Endothelial cell (in vitro differentiated cells): ENCODE results near the gene GINM1. TPM values are rescaled to one million over a fixed set of nuclear protein-coding genes. Genes with fewer than 3 reads are reported as not detected.

Experiments used
- DNase-seq: peaks from one replicate; pipeline ENCODE4 v3.0.0; 2021; ENCODE audit warnings: low spot score
- H3K27ac Mint-ChIP-seq: one replicate; pipeline ENCODE4 v1.8.0; 2021; ENCODE audit warnings: mixed read lengths, inconsistent platforms; ENCODE audit not compliant: unreplicated experiment
- H3K27me3 Mint-ChIP-seq: one replicate; pipeline ENCODE4 v1.8.0; 2021; ENCODE audit warnings: mild to moderate bottlenecking, moderate library complexity, mixed read lengths, inconsistent platforms; ENCODE audit not compliant: unreplicated experiment
- H3K36me3 Mint-ChIP-seq: one replicate; pipeline ENCODE4 v1.8.0; 2021; ENCODE audit warnings: mild to moderate bottlenecking, low read depth, mixed read lengths, inconsistent platforms; ENCODE audit not compliant: unreplicated experiment
- H3K4me1 Mint-ChIP-seq: one replicate; pipeline ENCODE4 v1.8.0; 2021; ENCODE audit warnings: mild to moderate bottlenecking, mixed read lengths, inconsistent platforms; ENCODE audit not compliant: unreplicated experiment
- H3K4me3 Mint-ChIP-seq: one replicate; pipeline ENCODE4 v1.8.0; 2021; ENCODE audit warnings: mild to moderate bottlenecking, mixed read lengths, inconsistent platforms; ENCODE audit not compliant: unreplicated experiment
- H3K9me3 Mint-ChIP-seq: one replicate; pipeline ENCODE4 v1.8.0; 2021; ENCODE audit warnings: mixed read lengths, inconsistent platforms; ENCODE audit not compliant: unreplicated experiment
- CTCF ChIP-seq: fragments of 200-600 bp; sonication (generic); IDR thresholded peaks from one replicate; pipeline ENCODE4 v1.5.0; 2021; ENCODE audit warnings: antibody characterized with exemption; ENCODE audit not compliant: unreplicated experiment
- total RNA-seq: library from RNA; stranded (reverse); fragmentation: NEBNext Ultra II Directional; extraction: Animal tissue kit (Norgen Biotek cat#: 25700); gene quantifications from one replicate; pipeline ENCODE4 v1.2.1, GENCODE V29; 2021; ENCODE audit not compliant: unreplicated experiment

Gene GINM1
- total RNA-seq, 1 donor from 2014 or later = 32.2 TPM

GRCh38 chr6:149560736-149561135 lies 5.4 kb upstream of the GINM1 start:
- Mint-ChIP-seq H3K9me3 (no peaks in the 10 kb centered on the region), H3K4me3 (no peak overlapping the region), H3K36me3 (no peaks in the 10 kb centered on the region), H3K27me3 (peaks cover 2% of the 10 kb centered on the region), H3K4me1 (peaks cover 3% of the 10 kb centered on the region), H3K27ac (no peak overlapping the region)
- TF ChIP-seq CTCF = peak; percentile 71
- DNase-seq = peak; percentile 36

- H3K4me3 Mint-ChIP-seq = no peak overlapping the region
- no peak for TF ChIP-seq CTCF
- no peaks in the 10 kb centered on the region for H3K36me3 Mint-ChIP-seq
- H3K27me3 Mint-ChIP-seq = peaks cover 2% of the 10 kb centered on the region
- no peak overlapping the region for H3K27ac Mint-ChIP-seq
- peaks cover 3% of the 10 kb centered on the region for H3K4me1 Mint-ChIP-seq
- H3K9me3 Mint-ChIP-seq = no peaks in the 10 kb centered on the region
- DNase-seq = no peak
Observed at GRCh38 chr6:149563203-149563927, 2.8 kb upstream of the GINM1 start.

GRCh38 chr6:149563928-149564325 lies 2.2 kb upstream of the GINM1 start:
- no peak overlapping the region for H3K4me3 Mint-ChIP-seq
- no peak overlapping the region for H3K27ac Mint-ChIP-seq
- no peak for TF ChIP-seq CTCF
- H3K9me3 Mint-ChIP-seq = no peaks in the 10 kb centered on the region
- H3K27me3 Mint-ChIP-seq = peaks cover 2% of the 10 kb centered on the region
- H3K36me3 Mint-ChIP-seq = no peaks in the 10 kb centered on the region
- H3K4me1 Mint-ChIP-seq = peaks cover 3% of the 10 kb centered on the region
- DNase-seq = no peak

- Mint-ChIP-seq H3K36me3 (no peaks in the 10 kb centered on the region), H3K9me3 (no peaks in the 10 kb centered on the region), H3K4me3 (peak overlapping the region; percentile 93), H3K4me1 (peaks cover 3% of the 10 kb centered on the region), H3K27ac (peak overlapping the region; percentile 77), H3K27me3 (peaks cover 2% of the 10 kb centered on the region)
- DNase-seq = peak; percentile 67
- TF ChIP-seq CTCF = no peak
Observed at GRCh38 chr6:149566410-149567193, 427 bp downstream of the GINM1 start.

GRCh38 chr6:149567194-149567586 lies 1.0 kb downstream of the GINM1 start:
- Mint-ChIP-seq H3K9me3 (no peaks in the 10 kb centered on the region), H3K36me3 (no peaks in the 10 kb centered on the region), H3K4me1 (peaks cover 3% of the 10 kb centered on the region), H3K27ac (no peak overlapping the region), H3K4me3 (peak overlapping the region; percentile 93), H3K27me3 (peaks cover 2% of the 10 kb centered on the region)
- TF ChIP-seq CTCF = no peak
- no peak for DNase-seq
